DMS79 (cell line): ENCODE measurements around the gene PPIB.
"Not testable (repeated sequence)": the region's sequence is repeated elsewhere in the genome, so short reads cannot be mapped to it uniquely, and the experiment has no call there.

Experiments
- DNase-seq: peaks from one replicate; lab custom pipeline; 2025; lab: John Stamatoyannopoulos, UW

PPIB gene

GRCh38 chr15:64110108-64110701, 52.6 kb downstream of the PPIB start:
- not testable (repeated sequence) for DNase-seq

- no peak for DNase-seq
Measured at GRCh38 chr15:64107337-64107736, 55.5 kb downstream of the PPIB start.
